HepG2 (cell line): ENCODE results near the gene PYGB. TPM values are rescaled to one million over a fixed set of nuclear protein-coding genes. Genes with fewer than 3 reads are reported as not detected.

Source experiments
- CC2D1A ChIP-seq: sonication (generic); formaldehyde crosslinking; IDR thresholded peaks from 2 replicates; pipeline ENCODE4 v1.8.1; 2023; ENCODE audit warnings: mild to moderate bottlenecking, missing genetic modification reagents
- HNF4A ChIP-seq: sonication (generic); formaldehyde crosslinking; IDR thresholded peaks from 2 replicates; pipeline ENCODE4 v1.4.0; 2020; ENCODE audit warnings: missing genetic modification reagents
- HNRNPL ChIP-seq: fragments of 200-400 bp; formaldehyde crosslinking; IDR thresholded peaks from 2 replicates; pipeline ENCODE4 v1.6.1; 2017; ENCODE audit warnings: mild to moderate bottlenecking, low read depth, low read length
- KDM2A ChIP-seq: sonication (generic); formaldehyde crosslinking; IDR thresholded peaks from 2 replicates; pipeline ENCODE4 v1.4.0; 2020; ENCODE audit warnings: low read depth, missing genetic modification reagents, borderline replicate concordance
- LCORL ChIP-seq, 2 experiments: fragments of 450-650 bp in 1 of 2; sonication (generic) in 1 of 2; formaldehyde crosslinking in 1 of 2; IDR thresholded peaks; 2 replicates each; pipeline versions ENCODE4 v1.5.0 to v1.6.1; 2017 to 2020; ENCODE audit warnings: antibody characterized with exemption in 1 of 2, missing genetic modification reagents in 1 of 2
- MAFF ChIP-seq: IDR thresholded peaks from 2 replicates; pipeline ENCODE4 v1.6.1; 2011; ENCODE audit warnings: low read depth, low read length, improper control_type of control experiment
- NR2C2 ChIP-seq: sonication (generic); formaldehyde crosslinking; IDR thresholded peaks from 2 replicates; pipeline ENCODE4 v1.4.0; 2020; ENCODE audit warnings: missing genetic modification reagents, mild to moderate bottlenecking, moderate library complexity, borderline replicate concordance
- SMARCC2 ChIP-seq: fragments of 450-650 bp; IDR thresholded peaks from 2 replicates; pipeline ENCODE4 v1.6.1; 2017; ENCODE audit warnings: antibody characterized with exemption, mild to moderate bottlenecking
- SMARCE1 ChIP-seq: fragments of 450-650 bp; IDR thresholded peaks from 2 replicates; pipeline ENCODE4 v1.6.1; 2017; ENCODE audit warnings: borderline replicate concordance
- SNAI1 ChIP-seq: sonication (generic); formaldehyde crosslinking; IDR thresholded peaks from 2 replicates; pipeline ENCODE4 v1.5.0; 2020; ENCODE audit warnings: mild to moderate bottlenecking, missing genetic modification reagents, borderline replicate concordance
- TBL1XR1 ChIP-seq: fragments of 150-350 bp; IDR thresholded peaks from 2 replicates; pipeline ENCODE4 v1.6.1; 2014; ENCODE audit warnings: borderline replicate concordance, low read length; ENCODE audit not compliant: partially characterized antibody
- TMF1 ChIP-seq: sonication (generic); formaldehyde crosslinking; IDR thresholded peaks from 2 replicates; pipeline ENCODE4 v1.8.1; 2022; ENCODE audit warnings: low read depth, missing genetic modification reagents
- ZBTB8A ChIP-seq: sonication (generic); formaldehyde crosslinking; IDR thresholded peaks from 2 replicates; pipeline ENCODE4 v1.4.0; 2020; ENCODE audit warnings: mild to moderate bottlenecking, low read depth, missing genetic modification reagents, borderline replicate concordance
- ZNF256 ChIP-seq: sonication (generic); formaldehyde crosslinking; conservative IDR thresholded peaks from 2 replicates; pipeline ENCODE4 v1.4.0; 2020; ENCODE audit warnings: missing genetic modification reagents
- polyA plus RNA-seq, 8 experiments: library from polyadenylated mRNA; depleted of rRNA in 3 of 8; stranded (reverse) in 7 of 8; unstranded in 1 of 8; fragments of >200 nt; fragmentation: Illumina TruSeq in 4 of 8; extraction: Trizol in 4 of 8; gene quantifications; 2 replicates each; pipeline versions ENCODE4 v1.2.1 to v1.2.3, GENCODE V29; 2011 to 2016; ENCODE audit warnings: low read depth in 4 of 8, missing spikeins in 1 of 8, mixed read lengths in 1 of 8; ENCODE audit not compliant: insufficient read depth in 1 of 8
- total RNA-seq, 5 experiments: library from RNA; depleted of rRNA; stranded (reverse); fragments of >200 nt; fragmentation: Illumina TruSeq; extraction: Trizol; gene quantifications; 2 replicates each; pipeline ENCODE4 v1.2.3, GENCODE V29; 2016; ENCODE audit warnings: low read depth in 1 of 5
- TF ChIP-seq, protein P1 (sequence below): sonication (generic); formaldehyde crosslinking; IDR thresholded peaks from 2 replicates; pipeline ENCODE4 v1.5.0; 2020; ENCODE audit warnings: mild to moderate bottlenecking, missing genetic modification reagents
- TF ChIP-seq, protein P2 (sequence below): sonication (generic); formaldehyde crosslinking; IDR thresholded peaks from 2 replicates; pipeline ENCODE4 v1.8.1; 2023; ENCODE audit warnings: missing genetic modification reagents, inconsistent platforms, borderline replicate concordance
- TF ChIP-seq, protein P3 (sequence below): sonication (generic); formaldehyde crosslinking; IDR thresholded peaks from 2 replicates; pipeline ENCODE4 v1.4.0; 2020; ENCODE audit warnings: mild to moderate bottlenecking, missing genetic modification reagents
- TF ChIP-seq, protein P4 (sequence below): sonication (generic); formaldehyde crosslinking; IDR thresholded peaks from 2 replicates; pipeline ENCODE4 v1.5.1; 2020; ENCODE audit warnings: mild to moderate bottlenecking, missing genetic modification reagents, borderline replicate concordance
- TF ChIP-seq, protein P5 (sequence below): sonication (generic); formaldehyde crosslinking; conservative IDR thresholded peaks from 2 replicates; pipeline ENCODE4 v1.4.0; 2020; ENCODE audit warnings: missing genetic modification reagents

The PYGB gene
- total and polyA plus RNA-seq, 2 of the 13 experiments (the other 11 are each of a cell fraction or from before 2014, with no cell fraction given) = 24.2 to 86.3 TPM

DNA sequence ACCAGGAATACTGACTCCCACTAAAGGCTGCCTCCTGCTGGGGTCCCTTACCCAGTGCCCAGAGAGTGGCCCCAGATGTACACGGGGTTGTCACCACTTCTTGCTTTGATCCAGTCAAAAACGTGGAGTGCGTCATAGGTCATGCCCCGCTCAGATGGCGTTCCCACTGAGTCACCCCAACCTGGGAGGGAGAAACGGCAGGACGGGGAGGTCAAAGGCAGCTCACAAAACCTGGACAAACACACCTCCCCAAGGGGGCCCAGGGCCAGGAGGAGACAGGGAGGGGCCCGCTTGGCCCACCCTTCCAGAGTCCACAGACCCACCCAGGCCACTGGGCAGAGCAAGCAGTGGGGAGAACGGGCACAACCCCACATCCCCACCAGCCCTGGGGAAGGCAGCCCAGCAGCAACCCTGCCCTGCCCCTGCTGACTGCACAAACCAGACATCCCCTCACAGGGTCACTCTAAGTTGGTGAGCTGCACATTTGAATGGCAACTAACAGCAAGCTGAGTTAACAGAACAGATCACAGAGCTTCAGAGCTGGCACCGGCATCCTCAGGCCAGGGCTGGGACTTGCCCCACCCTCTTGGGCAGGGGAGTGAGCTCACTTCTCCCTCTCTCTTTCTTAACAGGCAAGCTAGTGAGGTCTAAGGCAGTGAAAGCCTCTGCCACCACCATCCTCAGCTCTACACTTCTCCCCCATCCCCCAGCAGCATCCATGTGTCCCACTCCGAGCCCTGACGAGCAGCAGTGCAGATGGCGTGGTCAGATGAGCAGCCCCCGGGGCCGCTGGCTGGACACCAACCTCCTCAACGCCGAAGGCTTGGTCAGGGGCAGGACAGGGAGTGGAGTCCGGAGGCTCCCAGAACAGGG is 61.7 kb downstream of the PYGB start (continued):
- TF ChIP-seq, protein P1, sequence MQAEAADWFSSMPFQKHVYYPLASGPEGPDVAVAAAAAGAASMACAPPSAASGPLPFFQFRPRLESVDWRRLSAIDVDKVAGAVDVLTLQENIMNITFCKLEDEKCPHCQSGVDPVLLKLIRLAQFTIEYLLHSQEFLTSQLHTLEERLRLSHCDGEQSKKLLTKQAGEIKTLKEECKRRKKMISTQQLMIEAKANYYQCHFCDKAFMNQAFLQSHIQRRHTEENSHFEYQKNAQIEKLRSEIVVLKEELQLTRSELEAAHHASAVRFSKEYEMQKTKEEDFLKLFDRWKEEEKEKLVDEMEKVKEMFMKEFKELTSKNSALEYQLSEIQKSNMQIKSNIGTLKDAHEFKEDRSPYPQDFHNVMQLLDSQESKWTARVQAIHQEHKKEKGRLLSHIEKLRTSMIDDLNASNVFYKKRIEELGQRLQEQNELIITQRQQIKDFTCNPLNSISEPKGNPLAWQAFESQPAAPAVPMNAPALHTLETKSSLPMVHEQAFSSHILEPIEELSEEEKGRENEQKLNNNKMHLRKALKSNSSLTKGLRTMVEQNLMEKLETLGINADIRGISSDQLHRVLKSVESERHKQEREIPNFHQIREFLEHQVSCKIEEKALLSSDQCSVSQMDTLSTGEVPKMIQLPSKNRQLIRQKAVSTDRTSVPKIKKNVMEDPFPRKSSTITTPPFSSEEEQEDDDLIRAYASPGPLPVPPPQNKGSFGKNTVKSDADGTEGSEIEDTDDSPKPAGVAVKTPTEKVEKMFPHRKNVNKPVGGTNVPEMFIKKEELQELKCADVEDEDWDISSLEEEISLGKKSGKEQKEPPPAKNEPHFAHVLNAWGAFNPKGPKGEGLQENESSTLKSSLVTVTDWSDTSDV = 0 out of 2 replicates have a peak, but pooled peaks have one; percentile 22
- no peak for TF ChIP-seq TBL1XR1
- peak; percentile 27; the same call in 1 of the 2 replicates for TF ChIP-seq HNF4A
- no peak for TF ChIP-seq ZBTB8A (CRISPR knock-in tag)
- TF ChIP-seq, protein P2, sequence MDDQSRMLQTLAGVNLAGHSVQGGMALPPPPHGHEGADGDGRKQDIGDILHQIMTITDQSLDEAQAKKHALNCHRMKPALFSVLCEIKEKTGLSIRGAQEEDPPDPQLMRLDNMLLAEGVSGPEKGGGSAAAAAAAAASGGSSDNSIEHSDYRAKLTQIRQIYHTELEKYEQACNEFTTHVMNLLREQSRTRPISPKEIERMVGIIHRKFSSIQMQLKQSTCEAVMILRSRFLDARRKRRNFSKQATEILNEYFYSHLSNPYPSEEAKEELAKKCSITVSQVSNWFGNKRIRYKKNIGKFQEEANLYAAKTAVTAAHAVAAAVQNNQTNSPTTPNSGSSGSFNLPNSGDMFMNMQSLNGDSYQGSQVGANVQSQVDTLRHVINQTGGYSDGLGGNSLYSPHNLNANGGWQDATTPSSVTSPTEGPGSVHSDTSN (CRISPR knock-in tag) = no peak
- no peak for TF ChIP-seq ZNF256
- TF ChIP-seq NR2C2 (CRISPR knock-in tag) = peak; percentile 76
- TF ChIP-seq, protein P3, sequence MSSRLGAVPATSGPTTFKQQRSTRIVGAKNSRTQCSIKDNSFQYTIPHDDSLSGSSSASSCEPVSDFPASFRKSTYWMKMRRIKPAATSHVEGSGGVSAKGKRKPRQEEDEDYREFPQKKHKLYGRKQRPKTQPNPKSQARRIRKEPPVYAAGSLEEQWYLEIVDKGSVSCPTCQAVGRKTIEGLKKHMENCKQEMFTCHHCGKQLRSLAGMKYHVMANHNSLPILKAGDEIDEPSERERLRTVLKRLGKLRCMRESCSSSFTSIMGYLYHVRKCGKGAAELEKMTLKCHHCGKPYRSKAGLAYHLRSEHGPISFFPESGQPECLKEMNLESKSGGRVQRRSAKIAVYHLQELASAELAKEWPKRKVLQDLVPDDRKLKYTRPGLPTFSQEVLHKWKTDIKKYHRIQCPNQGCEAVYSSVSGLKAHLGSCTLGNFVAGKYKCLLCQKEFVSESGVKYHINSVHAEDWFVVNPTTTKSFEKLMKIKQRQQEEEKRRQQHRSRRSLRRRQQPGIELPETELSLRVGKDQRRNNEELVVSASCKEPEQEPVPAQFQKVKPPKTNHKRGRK (CRISPR knock-in tag) = no peak
- peak; percentile 96 for TF ChIP-seq HNRNPL
- no peak for TF ChIP-seq SNAI1 (CRISPR knock-in tag)
- TF ChIP-seq, protein P4, sequence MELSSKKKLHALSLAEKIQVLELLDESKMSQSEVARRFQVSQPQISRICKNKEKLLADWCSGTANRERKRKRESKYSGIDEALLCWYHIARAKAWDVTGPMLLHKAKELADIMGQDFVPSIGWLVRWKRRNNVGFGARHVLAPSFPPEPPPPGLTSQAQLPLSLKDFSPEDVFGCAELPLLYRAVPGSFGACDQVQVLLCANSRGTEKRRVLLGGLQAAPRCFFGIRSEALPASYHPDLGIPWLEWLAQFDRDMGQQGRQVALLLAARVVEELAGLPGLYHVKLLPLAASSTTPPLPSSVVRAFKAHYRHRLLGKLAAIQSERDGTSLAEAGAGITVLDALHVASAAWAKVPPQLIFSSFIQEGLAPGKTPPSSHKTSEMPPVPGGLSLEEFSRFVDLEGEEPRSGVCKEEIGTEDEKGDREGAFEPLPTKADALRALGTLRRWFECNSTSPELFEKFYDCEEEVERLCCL (CRISPR knock-in tag) = no peak
- TF ChIP-seq CC2D1A = no peak
- TF ChIP-seq SMARCE1 = no peak
- TF ChIP-seq LCORL (IDR thresholded peaks at IDR 0.05) = no peak
- TF ChIP-seq LCORL (CRISPR knock-in tag; IDR thresholded peaks at IDR 0.05) = peak; percentile 84
- TF ChIP-seq MAFF = peak; percentile 47
- no peak for TF ChIP-seq SMARCC2
- TF ChIP-seq, protein P5, sequence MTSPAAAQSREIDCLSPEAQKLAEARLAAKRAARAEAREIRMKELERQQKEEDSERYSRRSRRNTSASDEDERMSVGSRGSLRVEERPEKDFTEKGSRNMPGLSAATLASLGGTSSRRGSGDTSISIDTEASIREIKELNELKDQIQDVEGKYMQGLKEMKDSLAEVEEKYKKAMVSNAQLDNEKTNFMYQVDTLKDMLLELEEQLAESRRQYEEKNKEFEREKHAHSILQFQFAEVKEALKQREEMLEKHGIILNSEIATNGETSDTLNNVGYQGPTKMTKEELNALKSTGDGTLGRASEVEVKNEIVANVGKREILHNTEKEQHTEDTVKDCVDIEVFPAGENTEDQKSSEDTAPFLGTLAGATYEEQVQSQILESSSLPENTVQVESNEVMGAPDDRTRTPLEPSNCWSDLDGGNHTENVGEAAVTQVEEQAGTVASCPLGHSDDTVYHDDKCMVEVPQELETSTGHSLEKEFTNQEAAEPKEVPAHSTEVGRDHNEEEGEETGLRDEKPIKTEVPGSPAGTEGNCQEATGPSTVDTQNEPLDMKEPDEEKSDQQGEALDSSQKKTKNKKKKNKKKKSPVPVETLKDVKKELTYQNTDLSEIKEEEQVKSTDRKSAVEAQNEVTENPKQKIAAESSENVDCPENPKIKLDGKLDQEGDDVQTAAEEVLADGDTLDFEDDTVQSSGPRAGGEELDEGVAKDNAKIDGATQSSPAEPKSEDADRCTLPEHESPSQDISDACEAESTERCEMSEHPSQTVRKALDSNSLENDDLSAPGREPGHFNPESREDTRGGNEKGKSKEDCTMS = no peak
- TF ChIP-seq TMF1 (CRISPR knock-in tag) = 0 out of 2 replicates have a peak, but pooled peaks have one; percentile 19
- no peak for TF ChIP-seq KDM2A
